IMR-90 (cell line): ENCODE results near the gene ACTA1.

ENCODE experiments used
- BHLHE40 ChIP-seq: fragments of 150-350 bp; IDR thresholded peaks from 2 replicates; pipeline ENCODE4 v1.6.1; 2016; ENCODE audit warnings: mild to moderate bottlenecking, low read depth, low read length
- CHD1 ChIP-seq: IDR thresholded peaks from 2 replicates; pipeline ENCODE4 v1.6.1; 2012; ENCODE audit warnings: low read depth, low read length, improper control_type of control experiment
- CTCF ChIP-seq: conservative IDR thresholded peaks from 2 replicates; pipeline ENCODE4 v1.5.1; 2012; ENCODE audit warnings: mild to moderate bottlenecking, low read depth, low read length, improper control_type of control experiment
- ELK1 ChIP-seq: fragments of 150-350 bp; IDR thresholded peaks from 2 replicates; pipeline ENCODE4 v1.6.1; 2016; ENCODE audit warnings: low read depth, mild to moderate bottlenecking, low read length, moderate library complexity, borderline replicate concordance
- MAFK ChIP-seq: IDR thresholded peaks from 2 replicates; pipeline ENCODE4 v1.6.1; 2012; ENCODE audit warnings: low read depth, low read length, improper control_type of control experiment
- MAZ ChIP-seq: IDR thresholded peaks from 2 replicates; pipeline ENCODE4 v1.6.1; 2012; ENCODE audit warnings: low read depth, mild to moderate bottlenecking, low read length, improper control_type of control experiment, moderate library complexity, borderline replicate concordance
- MXI1 ChIP-seq: IDR thresholded peaks from 2 replicates; pipeline ENCODE4 v1.6.1; 2012; ENCODE audit warnings: low read depth, mild to moderate bottlenecking, low read length, moderate library complexity, borderline replicate concordance
- NFE2L2 ChIP-seq: fragments of 150-350 bp; IDR thresholded peaks from 2 replicates; pipeline ENCODE4 v1.6.1; 2016; ENCODE audit warnings: low read depth, mild to moderate bottlenecking, low read length
- POLR2A ChIP-seq: IDR thresholded peaks from 2 replicates; pipeline ENCODE4 v1.6.1; 2012; ENCODE audit warnings: mild to moderate bottlenecking, low read depth, low read length
- RAD21 ChIP-seq: IDR thresholded peaks from 2 replicates; pipeline ENCODE4 v1.6.1; 2012; ENCODE audit warnings: low read length, improper control_type of control experiment
- RCOR1 ChIP-seq: IDR thresholded peaks from 2 replicates; pipeline ENCODE4 v1.6.1; 2012; ENCODE audit warnings: mild to moderate bottlenecking, low read length, improper control_type of control experiment; ENCODE audit not compliant: insufficient replicate concordance
- SMC3 ChIP-seq: fragments of 150-350 bp; IDR thresholded peaks from 2 replicates; pipeline ENCODE4 v1.6.1; 2016; ENCODE audit warnings: low read depth, mild to moderate bottlenecking, antibody characterized with exemption, low read length, moderate library complexity
- USF2 ChIP-seq: fragments of 150-350 bp; IDR thresholded peaks from 2 replicates; pipeline ENCODE4 v1.6.1; 2017; ENCODE audit warnings: mild to moderate bottlenecking, antibody characterized with exemption, low read length, low read depth

- TF ChIP-seq CTCF (no peak), MAZ (no peak), MAFK (no peak), POLR2A (no peak), USF2 (no peak), ELK1 (no peak), NFE2L2 (no peak), SMC3 (no peak), MXI1 (no peak), RCOR1 (no peak), BHLHE40 (no peak), RAD21 (no peak), CHD1 (no peak)
Observed at GRCh38 chr1:229390130-229390529, 43.8 kb downstream of the ACTA1 start.
